BE2C (cell line): ENCODE data around the gene VWF.

Experiments
- DNase-seq: peaks from one replicate; pipeline ENCODE4 v3.0.0-alpha.2; 2020
- H3K27me3 ChIP-seq: fragments of 250-450 bp; sonication (Bioruptor Pico); 2 replicates; pipeline ENCODE4 v1.5.1; 2020; ENCODE audit warnings: mild to moderate bottlenecking
- H3K36me3 ChIP-seq: fragments of 250-450 bp; sonication (Bioruptor Pico); 2 replicates; pipeline ENCODE4 v1.5.1; 2020; ENCODE audit warnings: mild to moderate bottlenecking
- H3K4me1 ChIP-seq: fragments of 250-450 bp; sonication (Bioruptor Pico); 2 replicates; pipeline ENCODE4 v1.5.1; 2020
- H3K4me3 ChIP-seq: 2 replicates; pipeline ENCODE4 v1.5.1; 2011; ENCODE audit warnings: low read depth, low read length
- H3K9me3 ChIP-seq: fragments of 250-450 bp; sonication (Bioruptor Pico); 2 replicates; pipeline ENCODE4 v1.5.1; 2020
- CTCF ChIP-seq: IDR thresholded peaks from 2 replicates; pipeline ENCODE4 v1.5.1; 2012; ENCODE audit warnings: mild to moderate bottlenecking, low read depth, low read length

VWF gene

GRCh38 chr12:6052206-6052939 is 72.1 kb downstream of the VWF start:
- no peaks in the 10 kb centered on the region for H3K27me3 ChIP-seq
- no peak overlapping the region for H3K4me3 ChIP-seq
- H3K9me3 ChIP-seq = no peaks in the 10 kb centered on the region; the same call in 1 of the 2 replicates
- no peaks in the 10 kb centered on the region for H3K36me3 ChIP-seq
- TF ChIP-seq CTCF = no peak
- no peak for DNase-seq
- no peaks in the 10 kb centered on the region for H3K4me1 ChIP-seq

- peak; percentile 21; the same call in 1 of the 2 replicates for TF ChIP-seq CTCF
- H3K4me1 ChIP-seq = no peaks in the 10 kb centered on the region
- H3K9me3 ChIP-seq = no peaks in the 10 kb centered on the region; the same call in 1 of the 2 replicates
- H3K36me3 ChIP-seq = no peaks in the 10 kb centered on the region
- DNase-seq = peak; percentile 33
- H3K4me3 ChIP-seq = no peak overlapping the region
- no peaks in the 10 kb centered on the region for H3K27me3 ChIP-seq
Observed at GRCh38 chr12:6049992-6050391, 74.5 kb downstream of the VWF start.

- Histone ChIP-seq H3K27me3 (no peaks in the 10 kb centered on the region), H3K9me3 (no peaks in the 10 kb centered on the region; the same call in 1 of the 2 replicates), H3K4me3 (no peak overlapping the region), H3K36me3 (no peaks in the 10 kb centered on the region), H3K4me1 (no peaks in the 10 kb centered on the region)
- no peak for TF ChIP-seq CTCF
- no peak for DNase-seq
Observed at GRCh38 chr12:6049587-6049986, 74.9 kb downstream of the VWF start.

GRCh38 chr12:6047249-6048237 is 76.9 kb downstream of the VWF start:
- TF ChIP-seq CTCF = no peak
- Histone ChIP-seq H3K4me3 (no peak overlapping the region), H3K9me3 (no peaks in the 10 kb centered on the region; the same call in 1 of the 2 replicates), H3K27me3 (no peaks in the 10 kb centered on the region), H3K4me1 (peaks cover 11% of the 10 kb centered on the region), H3K36me3 (no peaks in the 10 kb centered on the region)
- DNase-seq = no peak

GRCh38 chr12:6046511-6047180 is 77.8 kb downstream of the VWF start:
- Histone ChIP-seq H3K27me3 (no peaks in the 10 kb centered on the region), H3K4me3 (no peak overlapping the region), H3K36me3 (no peaks in the 10 kb centered on the region), H3K9me3 (no peaks in the 10 kb centered on the region; the same call in 1 of the 2 replicates), H3K4me1 (peaks cover 11% of the 10 kb centered on the region)
- no peak for DNase-seq
- TF ChIP-seq CTCF = no peak
